ENCODE measurements around the gene UGT2B10. TPM values are rescaled to one million over a fixed set of nuclear protein-coding genes. Genes with fewer than 3 reads are reported as not detected.
A peak's percentile ranks its signal among the peaks of the same experiment; 100 is the strongest.

UGT2B10 gene
- total and polyA plus RNA-seq, 2 of the 13 experiments (the other 11 are each of a cell fraction or from before 2014, with no cell fraction given), result 107 to 148 TPM

DNA sequence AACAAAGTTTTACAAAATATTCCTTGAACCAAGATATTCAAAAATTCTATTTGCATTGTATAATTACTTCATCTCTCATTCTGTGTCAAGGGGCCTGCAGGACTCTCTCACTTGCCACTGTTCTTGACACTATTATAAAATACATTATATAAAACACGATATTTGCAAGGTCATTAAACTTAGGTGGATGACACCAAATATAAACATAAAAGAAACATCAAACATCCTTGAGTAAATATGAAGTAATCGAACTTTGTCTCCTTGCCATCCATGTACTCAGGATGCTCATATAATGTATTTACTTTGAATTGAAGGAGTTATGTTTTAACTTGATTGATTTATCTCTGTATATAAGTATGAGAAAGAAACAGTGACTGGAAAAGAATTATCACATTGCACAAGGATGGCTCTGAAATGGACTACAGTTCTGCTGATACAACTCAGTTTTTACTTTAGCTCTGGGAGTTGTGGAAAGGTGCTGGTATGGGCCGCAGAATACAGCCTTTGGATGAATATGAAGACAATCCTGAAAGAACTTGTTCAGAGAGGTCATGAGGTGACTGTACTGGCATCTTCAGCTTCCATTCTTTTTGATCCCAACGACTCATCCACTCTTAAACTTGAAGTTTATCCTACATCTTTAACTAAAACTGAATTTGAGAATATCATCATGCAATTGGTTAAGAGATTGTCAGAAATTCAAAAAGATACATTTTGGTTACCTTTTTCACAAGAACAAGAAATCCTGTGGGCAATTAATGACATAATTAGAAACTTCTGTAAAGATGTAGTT is at the start of gene UGT2B10 (continued):
- TF ChIP-seq SKI (IDR thresholded peaks at IDR 0.05; ENCODE audit: partially characterized antibody), result peak; percentile 27
- peak; percentile 88 for TF ChIP-seq ZMYM4 (CRISPR knock-in tag; IDR thresholded peaks at IDR 0.05)
- peak; percentile 67; the same call in 1 of the 2 replicates for TF ChIP-seq ZNF12 (CRISPR knock-in tag; IDR thresholded peaks at IDR 0.05)
- TF ChIP-seq GATAD1 (CRISPR knock-in tag; IDR thresholded peaks at IDR 0.05), result peak; percentile 37; the same call in 1 of the 2 replicates
- TF ChIP-seq NFKBIZ (CRISPR knock-in tag; IDR thresholded peaks at IDR 0.05), result peak; percentile 39; the same call in 1 of the 2 replicates
- TF ChIP-seq ZSCAN5A (CRISPR knock-in tag; IDR thresholded peaks at IDR 0.05; ENCODE audit: borderline replicate concordance), result peak; percentile 80; the same call in 1 of the 2 replicates
- TF ChIP-seq, protein P1, sequence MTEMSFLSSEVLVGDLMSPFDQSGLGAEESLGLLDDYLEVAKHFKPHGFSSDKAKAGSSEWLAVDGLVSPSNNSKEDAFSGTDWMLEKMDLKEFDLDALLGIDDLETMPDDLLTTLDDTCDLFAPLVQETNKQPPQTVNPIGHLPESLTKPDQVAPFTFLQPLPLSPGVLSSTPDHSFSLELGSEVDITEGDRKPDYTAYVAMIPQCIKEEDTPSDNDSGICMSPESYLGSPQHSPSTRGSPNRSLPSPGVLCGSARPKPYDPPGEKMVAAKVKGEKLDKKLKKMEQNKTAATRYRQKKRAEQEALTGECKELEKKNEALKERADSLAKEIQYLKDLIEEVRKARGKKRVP (CRISPR knock-in tag; IDR thresholded peaks at IDR 0.05), result peak in 1 of 2 experiments; percentile 72; a peak in 2 of 4 replicates
- TF ChIP-seq, protein P2, sequence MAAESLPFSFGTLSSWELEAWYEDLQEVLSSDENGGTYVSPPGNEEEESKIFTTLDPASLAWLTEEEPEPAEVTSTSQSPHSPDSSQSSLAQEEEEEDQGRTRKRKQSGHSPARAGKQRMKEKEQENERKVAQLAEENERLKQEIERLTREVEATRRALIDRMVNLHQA (CRISPR knock-in tag; IDR thresholded peaks at IDR 0.05), result 0 out of 2 replicates have a peak, but pooled peaks have one; percentile 42
- TF ChIP-seq, protein P3, sequence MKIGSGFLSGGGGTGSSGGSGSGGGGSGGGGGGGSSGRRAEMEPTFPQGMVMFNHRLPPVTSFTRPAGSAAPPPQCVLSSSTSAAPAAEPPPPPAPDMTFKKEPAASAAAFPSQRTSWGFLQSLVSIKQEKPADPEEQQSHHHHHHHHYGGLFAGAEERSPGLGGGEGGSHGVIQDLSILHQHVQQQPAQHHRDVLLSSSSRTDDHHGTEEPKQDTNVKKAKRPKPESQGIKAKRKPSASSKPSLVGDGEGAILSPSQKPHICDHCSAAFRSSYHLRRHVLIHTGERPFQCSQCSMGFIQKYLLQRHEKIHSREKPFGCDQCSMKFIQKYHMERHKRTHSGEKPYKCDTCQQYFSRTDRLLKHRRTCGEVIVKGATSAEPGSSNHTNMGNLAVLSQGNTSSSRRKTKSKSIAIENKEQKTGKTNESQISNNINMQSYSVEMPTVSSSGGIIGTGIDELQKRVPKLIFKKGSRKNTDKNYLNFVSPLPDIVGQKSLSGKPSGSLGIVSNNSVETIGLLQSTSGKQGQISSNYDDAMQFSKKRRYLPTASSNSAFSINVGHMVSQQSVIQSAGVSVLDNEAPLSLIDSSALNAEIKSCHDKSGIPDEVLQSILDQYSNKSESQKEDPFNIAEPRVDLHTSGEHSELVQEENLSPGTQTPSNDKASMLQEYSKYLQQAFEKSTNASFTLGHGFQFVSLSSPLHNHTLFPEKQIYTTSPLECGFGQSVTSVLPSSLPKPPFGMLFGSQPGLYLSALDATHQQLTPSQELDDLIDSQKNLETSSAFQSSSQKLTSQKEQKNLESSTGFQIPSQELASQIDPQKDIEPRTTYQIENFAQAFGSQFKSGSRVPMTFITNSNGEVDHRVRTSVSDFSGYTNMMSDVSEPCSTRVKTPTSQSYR (CRISPR knock-in tag; IDR thresholded peaks at IDR 0.05; ENCODE audit: borderline replicate concordance), result peak; percentile 50; the same call in 1 of the 2 replicates
- 0 out of 2 replicates have a peak, but pooled peaks have one; percentile 34 for TF ChIP-seq ELF4 (CRISPR knock-in tag; IDR thresholded peaks at IDR 0.05; ENCODE audit: borderline replicate concordance)
- TF ChIP-seq AFF4 (CRISPR knock-in tag; IDR thresholded peaks at IDR 0.05), result peak; percentile 100
- peak; percentile 91 for TF ChIP-seq SOX5 (CRISPR knock-in tag; IDR thresholded peaks at IDR 0.05; ENCODE audit: borderline replicate concordance)
- peak; percentile 83 for TF ChIP-seq NR2F2 (IDR thresholded peaks at IDR 0.05; ENCODE audit: borderline replicate concordance, low read depth)
- TF ChIP-seq ZNF205 (CRISPR knock-in tag; IDR thresholded peaks at IDR 0.05), result peak; percentile 90
- TF ChIP-seq MAFK (conservative IDR thresholded peaks at IDR 0.05 in 1 of 2, IDR thresholded peaks at IDR 0.05 in 1 of 2; ENCODE audit: low read length in 2 of 2), result peak in 1 of 2 experiments; percentile 27; a peak in 1 of 4 replicates
- TF ChIP-seq JUN (CRISPR knock-in tag; IDR thresholded peaks at IDR 0.05), result peak; percentile 72
